HG03025 (cell line): ENCODE measurements around the gene HYAL4.
"Not testable (repeated sequence)": the region's sequence is repeated elsewhere in the genome, so short reads cannot be mapped to it uniquely, and the experiment has no call there.

ENCODE experiments used
- ATAC-seq: cut with Tn5 transposase; IDR thresholded peaks from one replicate; pipeline ENCODE4 v1.9.1; 2021; ENCODE audit warnings: mild to moderate bottlenecking, moderate library complexity; ENCODE audit not compliant: unreplicated experiment, low FRiP score

The HYAL4 gene

DNA sequence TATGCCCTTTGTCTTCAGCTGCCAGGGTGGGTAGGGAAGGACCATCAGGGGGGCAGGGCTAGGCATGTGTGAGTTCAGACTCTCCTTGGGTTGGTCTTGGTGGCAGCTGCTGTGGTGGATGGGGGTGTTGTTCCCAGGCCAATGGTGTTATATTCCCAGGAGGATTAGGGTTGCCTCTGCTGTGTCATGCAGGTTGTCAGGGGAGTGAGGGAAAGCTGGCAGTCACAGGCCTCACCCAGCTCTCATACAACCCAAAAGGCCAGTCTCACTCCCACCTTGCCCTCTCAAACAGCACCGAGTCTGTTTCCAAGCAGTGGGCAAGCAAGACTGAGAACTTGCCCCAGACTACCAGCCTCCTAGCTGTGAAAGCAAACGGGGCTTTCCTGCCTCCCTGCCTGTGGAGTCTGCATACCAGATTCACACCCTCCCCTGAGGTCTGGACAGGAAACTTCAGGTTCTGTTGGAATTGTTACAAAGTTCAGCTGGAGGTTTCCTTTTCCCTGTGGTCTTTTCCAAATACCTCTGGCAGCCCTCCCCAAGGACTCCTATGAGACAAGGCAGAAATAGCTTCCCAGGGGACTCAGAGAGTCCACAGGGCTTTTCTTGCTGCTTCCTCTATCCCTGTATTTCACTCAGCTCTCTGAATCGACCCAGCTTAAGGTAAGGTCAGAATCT is 1.4 kb downstream of the HYAL4 start:
- ATAC-seq, result no peak

DNA sequence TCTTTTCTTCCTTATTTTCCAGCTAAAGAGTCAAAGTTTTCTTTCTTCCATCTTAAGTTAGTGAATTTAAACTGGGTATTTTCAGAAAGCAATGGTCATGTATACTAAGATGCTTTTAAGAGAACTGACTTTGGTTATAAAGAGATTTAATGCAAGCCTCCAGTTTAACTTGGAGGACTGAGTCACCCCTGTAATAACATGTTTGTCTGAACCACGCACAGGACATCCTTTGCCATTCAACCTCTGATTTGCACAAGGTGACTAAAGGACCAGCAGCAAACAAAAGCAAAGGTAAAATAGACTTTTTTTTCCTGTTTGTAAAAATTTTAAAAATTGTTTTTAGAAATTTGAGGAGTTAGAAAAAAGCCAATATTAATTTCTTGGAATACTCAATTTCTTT is 2.9 kb downstream of the HYAL4 start:
- ATAC-seq, result no peak

- no peak for ATAC-seq
Measured at GRCh38 chr7:123849855-123850254, 4.9 kb downstream of the HYAL4 start.

DNA sequence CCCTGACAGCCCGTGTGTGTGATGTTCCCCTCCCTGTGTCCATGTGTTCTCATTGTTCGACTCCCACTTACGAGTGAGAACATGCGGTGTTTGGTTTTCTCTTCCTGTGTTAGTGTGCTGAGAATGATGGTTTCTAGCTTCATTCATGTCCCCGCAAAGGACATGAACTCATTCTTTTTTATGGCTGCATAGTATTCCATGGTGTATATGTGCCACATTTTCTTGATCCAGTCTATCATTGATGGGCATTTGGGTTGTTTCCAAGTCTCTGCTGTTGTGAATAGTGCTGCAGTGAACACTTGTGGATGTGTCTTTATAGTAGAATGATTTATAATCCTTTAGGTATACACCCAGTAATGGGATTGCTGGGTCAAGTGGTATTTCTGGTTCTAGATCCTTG is 6.4 kb downstream of the HYAL4 start:
- ATAC-seq, result not testable (repeated sequence)

DNA sequence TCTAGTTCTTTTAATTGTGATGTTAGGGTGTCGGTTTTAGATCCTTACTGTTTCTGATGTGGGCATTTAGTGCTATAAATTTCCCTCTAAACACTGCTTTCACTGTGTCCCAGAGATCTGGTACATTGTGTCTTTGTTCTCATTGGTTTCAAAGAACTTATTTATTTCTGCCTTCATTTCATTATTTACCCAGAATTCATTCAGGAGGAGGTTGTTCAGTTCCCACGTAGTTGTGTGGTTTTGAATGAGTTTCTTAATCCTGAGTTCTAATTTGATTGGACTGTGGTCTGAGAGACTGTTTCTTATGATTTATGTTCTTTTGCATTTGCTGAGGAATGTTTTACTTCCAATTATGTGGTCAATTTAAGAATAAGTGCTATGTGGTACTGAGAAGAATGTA is 9.3 kb downstream of the HYAL4 start:
- not testable (repeated sequence) for ATAC-seq

DNA sequence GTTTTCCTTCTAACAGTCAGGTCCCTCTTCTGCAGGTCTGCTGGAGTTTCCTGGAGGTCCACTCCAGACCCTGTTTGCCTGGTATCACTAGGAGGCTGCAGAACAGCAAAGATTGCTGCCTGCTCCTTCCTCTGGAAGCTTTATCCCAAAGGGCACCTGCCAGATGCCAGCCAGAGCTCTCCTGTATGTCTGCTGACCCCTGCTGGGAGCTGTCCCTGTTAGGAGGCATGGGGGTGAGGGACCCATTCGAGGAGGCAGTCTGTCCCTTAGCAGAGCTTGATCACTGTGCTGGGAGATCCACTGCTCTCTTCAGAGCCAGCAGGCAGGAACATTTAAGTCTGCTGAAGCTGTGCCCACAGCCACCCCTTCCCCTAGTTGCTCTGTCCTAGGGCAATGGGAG is 11.5 kb downstream of the HYAL4 start:
- not testable (repeated sequence) for ATAC-seq

GRCh38 chr7:123860848-123861247 is 15.9 kb downstream of the HYAL4 start:
- no peak for ATAC-seq

DNA sequence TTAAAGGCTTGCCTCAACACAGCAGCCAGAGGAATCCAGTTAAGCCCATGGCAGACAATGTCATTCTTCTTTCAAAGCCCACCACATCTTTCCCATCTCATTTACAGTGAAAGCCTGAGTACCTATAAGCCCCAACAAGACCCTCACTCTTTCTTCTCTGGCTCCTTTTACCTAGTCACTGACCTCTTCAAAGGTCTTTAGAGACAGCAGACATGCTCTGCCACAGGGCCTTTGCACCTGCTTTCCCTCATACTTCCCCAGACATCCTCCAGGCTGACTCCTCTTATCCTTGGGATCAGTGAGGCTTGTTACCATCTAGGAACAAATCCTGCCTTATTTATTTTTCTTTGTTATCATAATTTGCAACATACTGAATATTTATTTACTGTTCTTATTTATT is 17.8 kb downstream of the HYAL4 start:
- no peak for ATAC-seq

- ATAC-seq, result no peak
Measured at GRCh38 chr7:123863461-123863860, 18.5 kb downstream of the HYAL4 start.

DNA sequence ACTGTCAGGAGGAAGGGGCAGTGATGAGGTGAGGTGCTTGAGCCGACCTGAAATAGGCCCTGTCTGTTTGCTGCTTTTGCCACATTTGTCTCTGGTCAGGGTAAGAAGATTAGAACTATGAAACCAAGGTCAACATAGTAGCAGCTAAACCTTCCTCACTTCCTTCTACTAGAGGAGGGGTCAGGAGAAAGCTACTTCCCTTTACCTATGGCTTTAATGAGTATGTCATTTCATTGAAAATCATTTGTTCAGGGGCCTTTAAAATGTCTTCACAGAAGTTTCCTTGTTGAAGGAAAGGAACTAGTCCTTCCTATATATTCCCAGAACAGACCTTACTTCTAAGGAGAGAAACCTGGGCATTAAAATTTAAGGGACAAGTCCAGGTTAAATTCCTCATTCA is 19.0 kb downstream of the HYAL4 start:
- no peak for ATAC-seq

DNA sequence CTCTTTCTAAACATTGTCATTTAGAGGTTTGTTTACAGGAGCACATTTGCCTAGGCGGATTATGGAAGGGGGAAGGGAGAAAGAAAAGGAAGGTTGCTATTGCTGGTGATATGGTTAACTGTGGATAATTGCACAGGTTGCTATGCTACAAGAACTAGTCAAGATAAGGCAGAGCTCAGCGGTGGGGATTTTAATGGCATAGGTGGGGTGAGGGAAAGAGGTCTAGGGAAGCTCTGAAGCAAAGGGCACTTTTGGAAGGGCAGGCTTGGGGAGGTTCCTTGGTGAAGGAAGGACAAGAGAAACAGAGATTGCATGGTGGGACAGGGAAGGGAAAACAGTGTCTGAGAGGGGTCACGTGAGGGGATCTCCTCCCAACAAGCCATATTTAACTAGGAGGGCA is 19.5 kb downstream of the HYAL4 start:
- ATAC-seq, result no peak

- no peak for ATAC-seq
Measured at GRCh38 chr7:123864966-123865365, 20.0 kb downstream of the HYAL4 start.

DNA sequence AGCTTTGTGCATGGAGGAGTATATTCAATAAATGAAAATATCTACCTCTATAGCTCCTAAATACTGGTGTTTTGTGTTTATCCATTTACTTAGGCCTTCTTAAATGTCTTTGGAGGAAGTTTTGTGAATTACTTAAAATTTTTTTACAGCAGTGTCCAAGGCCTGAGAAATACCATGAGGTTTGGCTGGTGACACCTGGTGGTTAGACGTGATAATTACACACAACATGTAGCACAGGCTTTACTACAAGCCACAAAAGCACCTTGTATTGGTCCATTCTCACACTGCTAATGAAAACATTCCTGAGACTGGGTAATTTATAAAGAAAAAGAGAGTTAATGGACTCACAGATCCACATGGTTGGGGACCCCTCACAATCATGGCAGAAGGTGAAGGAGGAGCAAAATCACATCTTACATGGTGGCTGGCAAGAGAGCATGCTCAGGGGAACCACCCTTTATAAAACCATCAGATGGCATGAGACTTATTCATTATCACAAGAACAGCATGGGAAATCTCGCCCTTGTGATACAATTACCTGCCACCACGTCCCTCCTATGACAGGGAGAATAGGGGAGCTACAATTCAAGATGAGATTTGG is 20.6 kb downstream of the HYAL4 start:
- peak; percentile 67 for ATAC-seq

- ATAC-seq, result peak; percentile 37
Measured at GRCh38 chr7:123867225-123867624, 22.3 kb downstream of the HYAL4 start.

DNA sequence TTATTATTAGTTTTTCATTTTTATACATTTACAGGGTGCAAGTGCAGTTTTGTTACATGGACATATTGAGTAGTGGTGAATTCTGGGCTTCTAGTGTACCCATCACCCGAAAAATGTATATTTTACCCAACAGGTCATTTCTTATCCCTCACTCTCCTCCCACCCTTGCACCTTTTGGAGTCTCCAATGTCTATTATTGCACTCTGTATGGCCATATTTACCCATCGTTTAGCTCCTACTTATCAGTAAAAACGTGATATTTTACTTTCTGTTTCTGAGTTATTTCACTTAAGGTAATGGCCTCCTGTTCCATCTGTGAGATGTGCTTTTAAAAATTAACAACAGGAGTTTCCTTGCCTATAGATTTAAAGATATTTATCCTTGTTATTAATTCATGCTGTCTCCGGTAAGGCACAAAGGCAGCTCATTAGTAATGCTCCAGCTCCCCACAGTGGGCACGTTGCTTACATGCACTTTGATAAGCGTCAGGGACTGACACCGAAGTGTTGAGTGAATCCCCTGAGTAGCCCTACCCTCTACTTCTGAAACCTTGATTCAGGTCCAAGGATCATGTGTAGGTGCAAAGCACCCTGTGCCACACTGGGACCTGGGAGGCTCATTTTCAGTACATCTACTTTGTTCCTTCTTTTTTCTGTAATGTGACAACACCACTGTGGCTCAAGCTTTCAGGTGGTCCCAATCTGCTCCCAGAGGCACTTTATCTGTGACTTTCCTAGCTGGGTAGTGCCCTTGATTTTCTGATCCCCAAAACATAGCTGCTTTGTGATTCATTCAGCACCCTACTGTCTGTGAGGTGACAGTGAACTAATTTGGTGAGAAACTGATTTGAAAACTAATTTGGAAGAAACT is 27.3 kb downstream of the HYAL4 start:
- ATAC-seq, result peak; percentile 77

DNA sequence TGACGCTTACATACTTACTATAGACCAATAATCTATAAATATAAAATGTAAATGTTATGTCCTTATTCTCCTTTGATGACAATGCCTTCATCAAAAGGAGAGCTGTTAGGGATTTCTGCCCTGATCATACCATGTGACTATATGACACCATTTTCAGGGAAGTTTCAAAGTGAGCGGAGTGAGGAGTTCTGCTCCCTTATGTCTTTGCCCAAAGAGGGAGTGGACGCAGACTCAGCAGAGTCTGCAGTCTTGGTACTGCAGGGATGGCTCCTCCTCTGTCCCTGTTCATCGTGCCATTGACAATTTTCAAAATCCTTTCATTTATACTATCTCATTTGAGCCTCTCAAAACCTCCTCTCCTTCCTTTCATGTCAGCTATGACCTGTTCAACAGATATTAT is 27.9 kb downstream of the HYAL4 start:
- ATAC-seq, result no peak

DNA sequence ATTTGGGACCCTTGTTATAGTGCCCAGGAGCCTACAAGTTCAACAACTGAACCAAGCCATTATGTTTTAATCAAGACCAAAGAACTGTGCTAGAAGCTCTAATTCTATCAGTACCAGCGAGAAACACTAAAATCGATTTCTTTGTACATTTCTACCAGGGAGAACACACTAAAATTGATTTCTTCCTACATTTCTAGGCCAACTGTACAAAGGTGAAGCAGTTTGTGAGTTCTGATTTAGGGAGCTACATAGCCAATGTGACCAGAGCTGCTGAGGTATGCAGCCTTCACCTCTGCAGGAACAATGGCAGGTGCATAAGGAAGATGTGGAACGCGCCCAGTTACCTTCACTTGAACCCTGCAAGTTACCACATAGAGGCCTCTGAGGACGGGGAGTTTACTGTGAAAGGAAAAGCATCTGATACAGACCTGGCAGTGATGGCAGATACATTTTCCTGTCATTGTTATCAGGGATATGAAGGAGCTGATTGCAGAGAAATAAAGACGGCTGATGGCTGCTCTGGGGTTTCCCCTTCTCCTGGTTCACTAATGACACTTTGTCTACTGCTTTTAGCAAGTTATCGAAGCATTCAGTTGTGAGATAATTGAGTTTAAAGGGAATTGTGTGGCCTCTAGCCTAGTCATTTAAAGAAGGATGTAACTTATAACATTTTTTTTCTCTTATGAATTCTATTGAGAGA is 31.7 kb downstream of the HYAL4 start:
- ATAC-seq, result no peak

- no peak for ATAC-seq
Measured at GRCh38 chr7:123879628-123880027, 34.7 kb downstream of the HYAL4 start.

DNA sequence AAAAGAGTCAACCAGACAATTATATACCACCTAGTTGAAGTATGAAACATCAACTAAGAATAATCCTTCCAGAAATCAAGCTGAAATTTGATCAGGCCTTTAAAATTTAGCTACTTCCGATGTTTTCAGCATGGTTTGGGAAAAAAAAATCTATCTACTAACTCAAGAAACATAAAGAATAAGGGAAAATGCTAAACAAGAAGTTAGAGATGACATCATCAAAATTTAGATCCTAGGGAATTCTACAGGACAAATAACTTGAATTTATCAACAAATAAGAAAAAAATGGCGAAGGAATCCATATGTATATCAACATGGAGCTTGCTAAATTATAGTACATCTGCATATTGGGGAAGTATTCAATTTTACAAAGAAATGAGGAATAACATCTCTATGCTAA is 36.3 kb downstream of the HYAL4 start:
- no peak for ATAC-seq

GRCh38 chr7:123883154-123883553 is 38.2 kb downstream of the HYAL4 start:
- no peak for ATAC-seq

GRCh38 chr7:123888192-123888591 is 43.2 kb downstream of the HYAL4 start:
- no peak for ATAC-seq
